Gastroesophageal sphincter (tissue), 4 donors: Measurements from ENCODE around the gene KCNH4. TPM values are rescaled to one million over a fixed set of nuclear protein-coding genes. Genes with fewer than 3 reads are reported as not detected.
"Not testable (repeated sequence)": the region's sequence is repeated elsewhere in the genome, so short reads cannot be mapped to it uniquely, and the experiment has no call there.

Source experiments
- ATAC-seq: fragments of 150-250 bp; one replicate; pipeline ENCODE4 v1.9.1; 2016; ENCODE audit warnings: mild to moderate bottlenecking, moderate library complexity
- H3K27ac ChIP-seq, 4 donors: fragments of 200-600 bp; sonication (generic) in 3 of 4; 1 replicate in 3 of 4; 2 replicates in 1 of 4; pipeline ENCODE4 v1.5.1; 2016 to 2019
- H3K27me3 ChIP-seq: fragments of 200-600 bp; sonication (generic); one replicate; pipeline ENCODE4 v1.5.1; 2019
- H3K36me3 ChIP-seq, 2 donors: fragments of 200-600 bp; sonication (generic); one replicate each; pipeline ENCODE4 v1.5.1; 2019; ENCODE audit warnings: control low read depth in 1 of 2
- H3K4me1 ChIP-seq, 3 donors: fragments of 200-600 bp; sonication (generic); 1 replicate in 2 of 3; 2 replicates in 1 of 3; pipeline ENCODE4 v1.5.1; 2016 to 2019; ENCODE audit warnings: control low read depth in 2 of 3
- H3K4me3 ChIP-seq, 2 donors: fragments of 200-600 bp; sonication (generic); one replicate each; pipeline ENCODE4 v1.5.1; 2019; ENCODE audit warnings: mild to moderate bottlenecking in 1 of 2, moderate library complexity in 1 of 2
- H3K9me3 ChIP-seq, 3 donors: fragments of 200-600 bp; sonication (generic); one replicate each; pipeline ENCODE4 v1.5.1; 2017 to 2019; ENCODE audit warnings: control low read depth in 2 of 3
- CTCF ChIP-seq, 4 experiments: fragments of 200-600 bp in 2 of 4; fragments of 450-650 bp in 2 of 4; sonication (generic) in 1 of 4; IDR thresholded peaks; one replicate each; pipeline ENCODE4 v1.5.1; 2017 to 2019; ENCODE audit warnings: antibody characterized with exemption in 4 of 4, mild to moderate bottlenecking in 2 of 4, moderate library complexity in 2 of 4
- EP300 ChIP-seq: sonication (generic); formaldehyde crosslinking; IDR thresholded peaks from one replicate; pipeline ENCODE4 v1.6.1; 2017; ENCODE audit warnings: antibody characterized with exemption, mild to moderate bottlenecking
- POLR2A ChIP-seq, 2 donors: fragments of 450-650 bp; IDR thresholded peaks; one replicate each; pipeline ENCODE4 v1.6.1; 2017; ENCODE audit warnings: antibody characterized with exemption in 2 of 2, mild to moderate bottlenecking in 2 of 2, moderate library complexity in 1 of 2
- POLR2AphosphoS5 ChIP-seq: sonication (generic); formaldehyde crosslinking; IDR thresholded peaks from one replicate; pipeline ENCODE4 v1.6.1; 2017; ENCODE audit warnings: antibody characterized with exemption
- WGBS, 2 donors: methylation state at CpG; one replicate each; pipeline ENCODE4 v1.1.5; 2018; ENCODE audit warnings: low coverage in 1 of 2; 5-methylcytosine and 5-hydroxymethylcytosine counted together
- total RNA-seq, 4 donors: library from RNA; depleted of rRNA; stranded (reverse); fragments of >200 nt; gene quantifications; one replicate each; pipeline ENCODE4 v1.1.0, GENCODE V29; 2016

KCNH4 gene
- total RNA-seq, 4 donors from 2014 or later, result 0.16 to 0.27 (median 0.17) TPM; not detected in 1

GRCh38 chr17:42187833-42188232 lies 6.9 kb upstream of the KCNH4 start:
- Histone ChIP-seq H3K4me1 (peaks cover 0 to 32% (median 7%) of the 10 kb centered on the region in 3 donors), H3K4me3 (no peak overlapping the region), H3K9me3 (no peaks in the 10 kb centered on the region), H3K27me3 (peaks cover 2% of the 10 kb centered on the region), H3K27ac (no peak overlapping the region), H3K36me3 (peaks cover 0 to 21% of the 10 kb centered on the region in 2 donors)
- no peak for TF ChIP-seq CTCF (IDR thresholded peaks at IDR 0.05)
- no peak for TF ChIP-seq EP300
- 57 to 100% methylated on average over 1 of the region's 2 CpGs for WGBS, 2 donors
- ATAC-seq, result no peak

- Histone ChIP-seq H3K27me3 (peaks cover 19% of the 10 kb centered on the region), H3K36me3 (peaks cover 0 to 16% of the 10 kb centered on the region in 2 donors), H3K4me1 (peaks cover 0 to 30% (median 10%) of the 10 kb centered on the region in 3 donors)
- H3K27ac ChIP-seq, H3K9me3 ChIP-seq, H3K4me3 ChIP-seq, ATAC-seq: not testable (repeated sequence)
- WGBS, 2 donors, result 79 to 88% methylated on average over 3 to 4 of the region's 5 CpGs
Observed at GRCh38 chr17:42186191-42186590, 5.2 kb upstream of the KCNH4 start.

GRCh38 chr17:42185621-42185930 lies 4.6 kb upstream of the KCNH4 start:
- no peaks in the 10 kb centered on the region for H3K9me3 ChIP-seq
- H3K4me1 ChIP-seq, result peaks cover 0 to 36% (median 16%) of the 10 kb centered on the region in 3 donors
- TF ChIP-seq POLR2AphosphoS5 (no peak), CTCF (IDR thresholded peaks at IDR 0.05) (no peak), EP300 (no peak), POLR2A (IDR thresholded peaks at IDR 0.05) (no peak)
- H3K27me3 ChIP-seq, result peaks cover 25% of the 10 kb centered on the region
- H3K4me3 ChIP-seq, result no peak overlapping the region
- 60% methylated on average over 1 of the region's 7 CpGs; no CpG with 5 or more reads in 1 of the 2 donors for WGBS, 2 donors
- no peak for ATAC-seq
- H3K27ac ChIP-seq, result no peak overlapping the region
- peaks cover 0 to 10% of the 10 kb centered on the region in 2 donors for H3K36me3 ChIP-seq

- H3K27ac ChIP-seq, result peak within 1 kb of the TSS in 2 of 4 donors; percentile 72 to 75
- no peaks in the 10 kb centered on the region for H3K9me3 ChIP-seq
- H3K27me3 ChIP-seq, result peaks cover 31% of the 10 kb centered on the region
- H3K4me1 ChIP-seq, result peaks cover 0 to 42% (median 20%) of the 10 kb centered on the region in 3 donors
- H3K36me3 ChIP-seq, result peaks cover 0 to 3% of the 10 kb centered on the region in 2 donors
- H3K4me3 ChIP-seq, result peak within 1 kb of the TSS; percentile 31 to 54
- WGBS, 2 donors, result 69% methylated on average over 5 of the region's 11 CpGs; no CpG with 5 or more reads in 1 of the 2 donors
- TF ChIP-seq POLR2A (IDR thresholded peaks at IDR 0.05), result no peak
- no peak for TF ChIP-seq POLR2AphosphoS5
- no peak for TF ChIP-seq CTCF (IDR thresholded peaks at IDR 0.05)
- no peak for TF ChIP-seq EP300
- no peak for ATAC-seq
Observed at GRCh38 chr17:42184713-42185620, 4.0 kb upstream of the KCNH4 start, which contains the start of gene HCRT. HCRT (minus strand) TSS chr17:42185452; CDS start chr17:42185365, 87 bp downstream.

- peak; percentile 88 for ATAC-seq
- H3K36me3 ChIP-seq, result no peaks in the 10 kb centered on the region
- peak; percentile 13 for TF ChIP-seq POLR2AphosphoS5
- TF ChIP-seq EP300, result no peak
- peak; percentile 27 to 57 for TF ChIP-seq POLR2A (IDR thresholded peaks at IDR 0.05)
- peak in 3 of 4 experiments; percentile 86 to 95 (median 90) for TF ChIP-seq CTCF (IDR thresholded peaks at IDR 0.05)
- H3K4me1 ChIP-seq, result peaks cover 0 to 43% (median 20%) of the 10 kb centered on the region in 3 donors
- H3K9me3 ChIP-seq, result no peaks in the 10 kb centered on the region
- 10 to 18% methylated on average over 5 to 14 of the region's 83 CpGs for WGBS, 2 donors
- peak overlapping the region in 3 of 4 donors; percentile 63 to 75 (median 72) for H3K27ac ChIP-seq
- peaks cover 40% of the 10 kb centered on the region for H3K27me3 ChIP-seq
- peak overlapping the region; percentile 31 to 54 for H3K4me3 ChIP-seq
Observed at GRCh38 chr17:42183741-42184711, 3.1 kb upstream of the KCNH4 start.
